ENCODE data around the gene TEPSIN. TPM values are rescaled to one million over a fixed set of nuclear protein-coding genes. Genes with fewer than 3 reads are reported as not detected.

The TEPSIN gene
- polyA plus RNA-seq, 2 donors = 21.6 to 40.3 TPM

DNA sequence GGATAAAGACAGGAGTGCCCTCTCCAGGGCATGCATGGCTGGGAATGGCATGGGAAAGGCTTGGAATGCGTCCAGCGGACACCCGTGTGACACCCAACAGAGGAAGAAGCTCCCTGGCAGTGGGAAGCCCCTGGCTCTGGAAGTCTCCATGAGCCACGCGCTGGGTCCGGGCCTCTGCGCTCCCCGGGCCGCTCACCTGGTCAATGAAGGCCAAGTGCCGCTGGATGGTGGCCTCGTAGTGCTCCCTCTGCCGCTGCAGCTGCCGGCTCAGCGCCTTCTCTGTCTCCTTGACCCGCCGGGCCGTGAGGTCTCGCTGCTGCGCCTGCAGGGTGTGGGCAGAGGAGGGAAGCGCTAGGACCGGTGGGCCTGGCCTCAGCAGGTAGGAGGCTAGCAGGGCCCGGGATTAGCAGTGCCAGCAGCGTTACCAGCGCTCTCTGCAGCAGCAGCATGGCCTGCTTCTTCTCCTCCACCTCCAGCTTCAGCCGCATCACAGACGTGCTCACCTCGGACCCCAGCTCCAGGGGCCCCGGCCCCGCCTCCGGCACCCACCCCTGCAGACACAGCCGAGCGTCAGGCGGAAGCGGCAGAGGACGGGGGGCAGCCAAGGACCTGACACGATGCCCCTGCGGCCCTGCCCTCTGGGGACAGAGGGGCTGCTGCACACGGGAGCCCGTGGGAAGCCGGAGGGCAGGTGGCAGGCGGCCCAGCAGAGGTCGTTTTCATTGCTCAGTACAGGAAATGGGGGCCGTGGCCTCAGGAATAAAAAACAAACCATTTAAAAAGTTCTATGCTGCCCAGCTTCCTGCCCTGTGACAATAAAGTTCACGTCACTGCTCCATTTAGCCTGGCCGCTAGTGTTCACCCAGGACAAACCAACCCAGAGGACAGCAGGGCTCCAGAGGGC is 42.1 kb downstream of the TEPSIN start:
- 85 to 88% methylated on average over 45 of the region's 45 CpGs for WGBS, 2 donors
- Histone ChIP-seq H3K36me3 (ENCODE audit: control insufficient read depth in 2 of 2, insufficient read depth in 2 of 2, low read length in 1 of 2) (peaks cover 0 to 16% of the 10 kb centered on the region in 2 donors), H3K9me3 (ENCODE audit: control insufficient read depth in 2 of 2, insufficient read depth in 1 of 2, low read depth in 1 of 2, low read length in 1 of 2) (no peaks in the 10 kb centered on the region), H3K4me1 (ENCODE audit: control insufficient read depth in 2 of 2, insufficient read depth in 2 of 2, low read length in 1 of 2) (peaks cover 0 to 4% of the 10 kb centered on the region in 2 donors), H3K27ac (ENCODE audit: low read depth in 2 of 2, low read length in 1 of 2) (no peak overlapping the region), H3K27me3 (ENCODE audit: control insufficient read depth in 1 of 2, insufficient read depth in 2 of 2, low read length in 2 of 2) (no peaks in the 10 kb centered on the region), H3K4me3 (ENCODE audit: low read depth in 1 of 2, low read length in 2 of 2) (no peak overlapping the region)

DNA sequence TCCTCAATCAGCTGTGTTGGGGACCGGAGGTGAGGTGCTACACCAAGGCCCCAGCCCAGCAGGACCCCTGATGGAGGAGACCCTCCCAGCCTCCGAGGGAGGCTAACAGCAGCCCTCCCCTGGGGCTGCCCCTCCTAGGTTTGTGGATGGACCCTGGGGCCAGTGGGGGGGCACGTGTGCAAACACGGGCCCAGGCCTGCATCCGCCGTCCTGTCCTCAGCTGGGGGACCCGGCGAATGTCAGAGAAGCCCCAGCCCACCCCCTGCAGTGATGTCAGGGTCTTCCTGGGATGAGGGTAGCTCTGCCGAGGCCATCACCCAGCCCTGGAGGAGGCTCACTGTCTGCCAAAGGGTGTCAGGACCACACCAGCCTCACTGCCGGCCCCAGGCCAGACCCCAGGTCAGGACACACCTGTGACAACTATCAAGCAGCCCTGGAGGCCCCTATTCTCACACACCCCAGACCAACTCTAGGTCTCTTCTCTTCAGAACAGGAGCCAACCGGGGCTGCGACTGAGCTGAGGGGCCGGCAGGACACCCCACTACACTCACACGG is 42.8 kb downstream of the TEPSIN start:
- Histone ChIP-seq H3K27me3 (ENCODE audit: control insufficient read depth in 1 of 2, insufficient read depth in 2 of 2, low read length in 2 of 2) (no peaks in the 10 kb centered on the region), H3K4me1 (ENCODE audit: control insufficient read depth in 2 of 2, insufficient read depth in 2 of 2, low read length in 1 of 2) (peaks cover 0 to 4% of the 10 kb centered on the region in 2 donors), H3K4me3 (ENCODE audit: low read depth in 1 of 2, low read length in 2 of 2) (no peak overlapping the region), H3K36me3 (ENCODE audit: control insufficient read depth in 2 of 2, insufficient read depth in 2 of 2, low read length in 1 of 2) (peaks cover 0 to 16% of the 10 kb centered on the region in 2 donors), H3K9me3 (ENCODE audit: control insufficient read depth in 2 of 2, insufficient read depth in 1 of 2, low read depth in 1 of 2, low read length in 1 of 2) (no peaks in the 10 kb centered on the region), H3K27ac (ENCODE audit: low read depth in 2 of 2, low read length in 1 of 2) (no peak overlapping the region)
- 90 to 97% methylated on average over 14 of the region's 14 CpGs for WGBS, 2 donors

DNA sequence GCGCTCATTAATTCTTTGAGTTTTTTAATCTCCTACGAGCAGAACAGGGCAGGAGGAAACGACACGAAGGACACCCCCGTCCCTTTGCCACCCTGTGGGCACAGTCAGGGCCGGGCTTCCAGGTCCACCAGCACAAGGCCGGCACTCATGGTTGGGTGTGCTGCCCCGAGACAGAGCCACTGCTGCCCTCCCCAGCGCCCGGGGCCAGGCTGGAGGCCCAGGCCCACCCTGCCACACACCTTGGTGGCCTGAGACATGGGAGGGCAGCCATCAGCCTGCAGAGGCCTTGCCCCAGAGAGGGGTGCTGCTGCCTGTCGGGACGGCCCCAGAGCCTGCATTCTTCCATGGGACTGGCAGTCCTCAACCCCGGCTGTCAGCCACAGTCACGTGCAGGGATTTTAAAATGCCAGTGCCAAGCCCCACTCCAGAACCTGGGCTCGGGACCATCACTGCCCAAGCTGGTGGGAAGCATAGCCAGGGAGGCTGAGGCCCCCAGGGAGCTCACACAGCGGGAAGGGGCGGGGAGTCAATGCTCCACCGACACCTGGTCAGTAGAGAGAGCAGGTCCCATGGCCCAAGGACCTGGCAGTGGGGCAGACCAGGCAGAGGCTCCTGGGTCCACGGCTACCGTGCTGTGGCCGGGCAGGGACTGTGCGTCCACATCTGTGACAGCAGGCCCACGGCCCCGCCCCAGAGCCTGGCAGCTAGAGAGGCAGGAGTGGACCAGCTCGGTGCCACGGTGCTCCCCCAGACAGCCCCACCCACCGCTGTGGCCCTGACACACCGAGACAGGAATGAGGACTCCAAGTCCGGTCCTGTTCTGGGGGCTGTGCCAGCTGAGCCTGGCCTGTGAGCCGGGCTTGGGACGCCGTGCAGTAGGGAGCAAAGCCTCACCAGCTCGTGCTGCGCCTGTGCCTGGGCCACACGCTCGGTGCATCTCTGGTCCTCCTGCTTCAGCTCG is 43.6 kb downstream of the TEPSIN start:
- 84 to 91% methylated on average over 36 to 37 of the region's 37 CpGs for WGBS, 2 donors
- Histone ChIP-seq H3K27ac (ENCODE audit: low read depth in 2 of 2, low read length in 1 of 2) (no peak overlapping the region), H3K27me3 (ENCODE audit: control insufficient read depth in 1 of 2, insufficient read depth in 2 of 2, low read length in 2 of 2) (no peaks in the 10 kb centered on the region), H3K9me3 (ENCODE audit: control insufficient read depth in 2 of 2, insufficient read depth in 1 of 2, low read depth in 1 of 2, low read length in 1 of 2) (no peaks in the 10 kb centered on the region), H3K4me1 (ENCODE audit: control insufficient read depth in 2 of 2, insufficient read depth in 2 of 2, low read length in 1 of 2) (no peaks in the 10 kb centered on the region), H3K4me3 (ENCODE audit: low read depth in 1 of 2, low read length in 2 of 2) (no peak overlapping the region), H3K36me3 (ENCODE audit: control insufficient read depth in 2 of 2, insufficient read depth in 2 of 2, low read length in 1 of 2) (peaks cover 0 to 16% of the 10 kb centered on the region in 2 donors)

DNA sequence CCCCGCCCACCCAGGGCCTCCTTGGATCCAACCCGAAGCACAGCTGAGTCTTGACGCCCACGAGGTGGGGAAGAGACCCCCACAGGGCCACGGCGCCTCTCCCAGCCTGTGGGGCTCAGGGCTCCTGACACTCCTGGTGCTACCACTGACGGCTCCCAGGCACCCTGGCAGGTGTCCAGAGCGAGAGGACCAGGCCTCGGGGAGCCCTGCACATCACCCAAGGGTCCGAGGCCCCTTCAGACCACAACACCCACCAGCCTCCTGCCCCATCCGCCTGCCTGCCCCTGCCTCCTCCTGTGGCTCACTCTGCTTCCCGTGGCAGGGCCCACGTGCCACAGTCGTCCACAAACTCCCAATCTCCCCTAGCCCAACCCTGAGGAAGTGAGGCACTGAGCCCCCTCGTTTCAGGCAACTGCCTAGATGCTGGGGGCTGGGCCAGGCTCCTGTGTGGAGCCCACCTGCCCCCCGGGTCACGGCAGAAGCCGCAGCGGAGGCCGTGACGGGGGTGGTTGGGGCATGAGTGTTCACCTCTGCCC is 44.6 kb downstream of the TEPSIN start:
- Histone ChIP-seq H3K9me3 (ENCODE audit: control insufficient read depth in 2 of 2, insufficient read depth in 1 of 2, low read depth in 1 of 2, low read length in 1 of 2) (no peaks in the 10 kb centered on the region), H3K4me1 (ENCODE audit: control insufficient read depth in 2 of 2, insufficient read depth in 2 of 2, low read length in 1 of 2) (no peaks in the 10 kb centered on the region), H3K36me3 (ENCODE audit: control insufficient read depth in 2 of 2, insufficient read depth in 2 of 2, low read length in 1 of 2) (peaks cover 0 to 18% of the 10 kb centered on the region in 2 donors), H3K4me3 (ENCODE audit: low read depth in 1 of 2, low read length in 2 of 2) (no peak overlapping the region), H3K27ac (ENCODE audit: low read depth in 2 of 2, low read length in 1 of 2) (no peak overlapping the region), H3K27me3 (ENCODE audit: control insufficient read depth in 1 of 2, insufficient read depth in 2 of 2, low read length in 2 of 2) (no peaks in the 10 kb centered on the region)
- WGBS, 2 donors = 89 to 90% methylated on average over 21 of the region's 21 CpGs

DNA sequence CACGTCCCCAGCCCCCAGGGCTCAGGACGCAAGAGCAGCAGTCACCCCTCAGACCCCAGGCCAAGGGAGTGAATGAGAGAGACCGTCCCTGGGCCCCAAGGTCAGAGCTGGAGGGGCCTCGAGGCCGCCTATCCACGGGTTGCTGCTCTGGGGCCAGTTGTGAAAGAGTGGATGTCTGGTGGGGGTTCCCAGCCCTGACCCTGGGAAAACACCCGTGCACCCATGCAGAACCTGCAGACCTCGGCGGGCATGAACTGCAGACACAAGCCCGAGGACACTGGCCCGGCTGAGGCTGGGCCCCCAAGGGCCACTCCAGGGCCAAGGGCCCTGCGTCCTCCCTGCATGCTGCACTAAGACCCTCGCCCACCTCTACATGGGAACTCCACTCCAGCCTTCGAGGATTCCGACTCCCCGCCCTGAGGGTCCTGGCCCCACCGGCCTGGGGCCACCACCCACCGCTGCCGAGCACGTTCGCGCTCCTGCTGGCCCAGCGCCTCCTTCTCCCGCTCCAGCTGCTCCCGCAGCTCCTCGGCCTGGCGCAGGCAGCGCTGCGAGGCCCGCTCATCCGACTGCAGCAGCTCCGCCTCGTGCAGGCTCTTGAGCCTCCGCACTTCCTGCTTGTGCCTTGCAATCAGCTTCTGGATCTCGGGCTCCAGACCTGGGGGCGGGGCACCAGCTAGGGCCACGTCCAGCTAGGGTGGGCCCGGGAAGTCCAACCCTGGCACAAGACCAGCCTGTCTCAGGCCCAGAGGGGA is 45.2 kb downstream of the TEPSIN start:
- WGBS, 2 donors = 85 to 88% methylated on average over 36 to 38 of the region's 38 CpGs
- H3K9me3 ChIP-seq (ENCODE audit: control insufficient read depth in 2 of 2, insufficient read depth in 1 of 2, low read depth in 1 of 2, low read length in 1 of 2) = no peaks in the 10 kb centered on the region
- no peaks in the 10 kb centered on the region for H3K27me3 ChIP-seq (ENCODE audit: control insufficient read depth in 1 of 2, insufficient read depth in 2 of 2, low read length in 2 of 2)
- no peaks in the 10 kb centered on the region for H3K4me1 ChIP-seq (ENCODE audit: control insufficient read depth in 2 of 2, insufficient read depth in 2 of 2, low read length in 1 of 2)
- no peak overlapping the region for H3K4me3 ChIP-seq (ENCODE audit: low read depth in 1 of 2, low read length in 2 of 2)
- no peak overlapping the region for H3K27ac ChIP-seq (ENCODE audit: low read depth in 2 of 2, low read length in 1 of 2)
- peaks cover 0 to 15% of the 10 kb centered on the region in 2 donors for H3K36me3 ChIP-seq (ENCODE audit: control insufficient read depth in 2 of 2, insufficient read depth in 2 of 2, low read length in 1 of 2)

DNA sequence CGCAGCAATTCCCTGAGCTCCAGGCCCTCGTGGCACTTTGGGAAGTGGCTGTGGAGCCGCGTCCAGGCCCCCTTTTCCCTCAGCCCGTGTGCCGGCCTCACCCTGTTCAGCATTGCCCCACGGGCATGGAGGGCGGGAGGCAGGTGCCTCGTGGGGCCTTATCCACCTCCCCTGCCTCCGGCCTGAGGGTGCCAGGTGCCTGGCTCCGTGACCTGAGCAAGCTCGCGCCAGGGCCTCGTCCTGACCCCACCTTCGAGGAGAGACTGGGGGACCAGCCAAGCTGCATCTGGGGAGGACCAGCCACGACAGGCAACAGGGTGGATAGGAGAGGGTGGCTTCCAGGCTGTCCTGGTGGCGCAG is 45.8 kb downstream of the TEPSIN start:
- Histone ChIP-seq H3K27ac (ENCODE audit: low read depth in 2 of 2, low read length in 1 of 2) (no peak overlapping the region), H3K9me3 (ENCODE audit: control insufficient read depth in 2 of 2, insufficient read depth in 1 of 2, low read depth in 1 of 2, low read length in 1 of 2) (no peaks in the 10 kb centered on the region), H3K4me1 (ENCODE audit: control insufficient read depth in 2 of 2, insufficient read depth in 2 of 2, low read length in 1 of 2) (no peaks in the 10 kb centered on the region), H3K4me3 (ENCODE audit: low read depth in 1 of 2, low read length in 2 of 2) (no peak overlapping the region), H3K27me3 (ENCODE audit: control insufficient read depth in 1 of 2, insufficient read depth in 2 of 2, low read length in 2 of 2) (no peaks in the 10 kb centered on the region), H3K36me3 (ENCODE audit: control insufficient read depth in 2 of 2, insufficient read depth in 2 of 2, low read length in 1 of 2) (peaks cover 0 to 13% of the 10 kb centered on the region in 2 donors)
- WGBS, 2 donors = 81% methylated on average over 16 to 17 of the region's 17 CpGs

DNA sequence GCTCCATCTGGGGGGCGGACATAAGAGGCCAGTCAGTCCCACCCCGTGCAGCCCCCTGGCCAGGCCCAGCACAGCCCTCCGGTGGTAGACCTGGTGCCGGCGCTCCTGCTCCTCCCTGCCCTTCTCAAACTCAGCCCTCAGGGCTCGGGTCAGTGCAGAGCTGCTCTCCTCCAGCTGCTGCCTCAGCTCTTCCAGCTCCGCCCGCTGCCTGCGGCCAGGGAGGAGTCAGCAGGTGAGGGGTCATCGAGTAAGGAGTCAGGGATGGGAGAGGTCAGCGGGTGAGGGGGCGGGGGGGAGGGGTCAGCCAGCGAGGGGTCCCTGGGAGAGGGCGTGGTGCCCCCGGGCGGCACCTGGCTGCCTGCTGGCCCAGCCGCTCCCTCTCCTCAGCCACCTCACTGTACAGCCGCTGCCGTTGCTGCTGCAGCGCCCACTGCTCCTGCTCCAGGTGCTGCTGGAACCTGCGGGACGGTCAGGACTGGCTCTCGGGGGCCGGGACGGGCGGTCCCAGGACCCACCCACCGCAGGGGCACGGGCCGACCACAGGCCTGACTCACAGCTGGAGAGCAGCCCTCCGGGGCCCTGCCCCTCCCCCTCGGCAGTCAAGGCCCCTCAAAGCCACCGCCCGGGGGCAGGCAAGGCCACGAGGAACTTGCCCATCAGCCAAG is 46.3 kb downstream of the TEPSIN start:
- Histone ChIP-seq H3K4me3 (ENCODE audit: low read depth in 1 of 2, low read length in 2 of 2) (no peak overlapping the region), H3K27ac (ENCODE audit: low read depth in 2 of 2, low read length in 1 of 2) (no peak overlapping the region), H3K9me3 (ENCODE audit: control insufficient read depth in 2 of 2, insufficient read depth in 1 of 2, low read depth in 1 of 2, low read length in 1 of 2) (no peaks in the 10 kb centered on the region), H3K27me3 (ENCODE audit: control insufficient read depth in 1 of 2, insufficient read depth in 2 of 2, low read length in 2 of 2) (no peaks in the 10 kb centered on the region), H3K36me3 (ENCODE audit: control insufficient read depth in 2 of 2, insufficient read depth in 2 of 2, low read length in 1 of 2) (peaks cover 0 to 10% of the 10 kb centered on the region in 2 donors), H3K4me1 (ENCODE audit: control insufficient read depth in 2 of 2, insufficient read depth in 2 of 2, low read length in 1 of 2) (no peaks in the 10 kb centered on the region)
- 77 to 83% methylated on average over 23 to 34 of the region's 34 CpGs for WGBS, 2 donors

DNA sequence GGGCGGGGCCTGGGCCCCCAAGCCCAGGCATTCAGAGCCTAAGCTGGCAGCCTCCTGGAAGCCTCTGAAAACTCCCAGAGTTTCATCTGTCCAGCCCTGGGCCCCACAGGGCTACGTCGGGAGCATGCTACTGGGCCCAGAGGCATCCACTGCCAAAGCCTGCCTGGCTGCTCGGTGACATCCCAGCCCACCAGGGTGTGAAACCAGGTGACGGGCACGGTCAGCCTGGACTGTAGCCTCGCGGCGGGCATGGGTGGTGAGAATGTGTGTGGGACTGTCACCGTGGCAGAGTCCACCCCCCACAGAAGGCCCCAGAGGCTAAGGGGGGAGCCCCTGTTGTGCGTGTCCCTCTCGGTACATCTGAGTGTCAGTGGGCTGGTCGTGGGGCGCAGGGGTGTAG is 47.2 kb downstream of the TEPSIN start:
- Histone ChIP-seq H3K27ac (ENCODE audit: low read depth in 2 of 2, low read length in 1 of 2) (no peak overlapping the region), H3K9me3 (ENCODE audit: control insufficient read depth in 2 of 2, insufficient read depth in 1 of 2, low read depth in 1 of 2, low read length in 1 of 2) (no peaks in the 10 kb centered on the region), H3K4me3 (ENCODE audit: low read depth in 1 of 2, low read length in 2 of 2) (no peak overlapping the region), H3K27me3 (ENCODE audit: control insufficient read depth in 1 of 2, insufficient read depth in 2 of 2, low read length in 2 of 2) (no peaks in the 10 kb centered on the region), H3K4me1 (ENCODE audit: control insufficient read depth in 2 of 2, insufficient read depth in 2 of 2, low read length in 1 of 2) (no peaks in the 10 kb centered on the region), H3K36me3 (ENCODE audit: control insufficient read depth in 2 of 2, insufficient read depth in 2 of 2, low read length in 1 of 2) (peaks cover 0 to 10% of the 10 kb centered on the region in 2 donors)
- WGBS, 2 donors = 94% methylated on average over 14 of the region's 14 CpGs
